ENCODE results near the gene GPC3. TPM values are rescaled to one million over a fixed set of nuclear protein-coding genes. Genes with fewer than 3 reads are reported as not detected.

The GPC3 gene
- total and polyA plus RNA-seq, 2 of the 4 experiments (the other 2 are of a cell fraction) = not detected

DNA sequence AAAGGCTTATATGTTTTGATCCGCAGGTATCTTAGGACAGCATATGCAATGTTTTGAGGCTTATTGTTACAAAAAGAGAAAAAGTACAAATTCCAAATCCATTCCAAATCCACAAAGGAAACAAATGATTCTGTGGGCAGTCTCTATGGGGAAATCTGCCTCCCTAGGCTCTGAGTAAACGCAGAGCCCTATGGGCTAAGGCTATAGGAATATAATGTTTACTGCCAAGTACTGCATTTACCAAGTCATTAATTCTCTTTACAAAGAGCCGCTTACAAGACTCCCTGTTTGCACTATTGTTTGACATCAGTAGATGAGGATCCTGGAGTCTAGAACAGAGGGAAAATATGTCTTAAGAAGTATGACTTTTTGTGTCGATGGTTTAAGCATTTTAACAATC, 357.7 kb downstream of the GPC3 start:
- Histone ChIP-seq H3K79me1 (ENCODE audit: low read depth in 1 of 2, low read length in 2 of 2) (no peaks in the 10 kb centered on the region), H3K9me3 (ENCODE audit: control insufficient read depth, insufficient read depth, low read length) (no peaks in the 10 kb centered on the region), H3K18ac (ENCODE audit: low read depth, low read length) (no peak overlapping the region), H3K9me1 (ENCODE audit: insufficient read depth, low read length) (no peaks in the 10 kb centered on the region), H4K91ac (ENCODE audit: insufficient read depth, low read depth, low read length) (no peak overlapping the region), H3K27ac (ENCODE audit: insufficient read depth, low read length) (no peak overlapping the region), H4K8ac (ENCODE audit: low read depth in 2 of 2, low read length in 2 of 2) (no peak overlapping the region), H3K27me3 (ENCODE audit: control insufficient read depth, insufficient read depth, low read length) (no peaks in the 10 kb centered on the region), H3K4ac (ENCODE audit: low read depth, low read length) (no peak overlapping the region), H2BK15ac (ENCODE audit: low read depth, low read length) (no peak overlapping the region), H2BK5ac (ENCODE audit: low read depth, low read length, poor library complexity, severe bottlenecking) (no peak overlapping the region), H2AFZ (replicated peaks; ENCODE audit: low read length, poor library complexity) (no peak overlapping the region), H4K5ac (ENCODE audit: low read depth, low read length) (no peak overlapping the region), H2AK9ac (replicated peaks; ENCODE audit: low read depth, low read length, poor library complexity) (no peak overlapping the region), H3K56ac (ENCODE audit: extremely low read depth, insufficient read depth, low read length) (no peak overlapping the region), H2BK20ac (ENCODE audit: low read depth, low read length) (no peak overlapping the region), H3K36me3 (ENCODE audit: control insufficient read depth, insufficient read depth, low read length) (no peaks in the 10 kb centered on the region), H3K23ac (ENCODE audit: low read depth, low read length) (no peak overlapping the region), H4K20me1 (ENCODE audit: insufficient read depth, low read length) (no peaks in the 10 kb centered on the region), H3K14ac (replicated peaks; ENCODE audit: low read depth, low read length) (no peak overlapping the region), H2BK120ac (ENCODE audit: low read depth, low read length) (no peak overlapping the region), H2AK5ac (ENCODE audit: low read depth, low read length) (no peak overlapping the region), H3K4me2 (ENCODE audit: low read depth, low read length) (no peak overlapping the region), H3K4me1 (ENCODE audit: control insufficient read depth, insufficient read depth, low read length) (no peaks in the 10 kb centered on the region), H3K4me3 (ENCODE audit: insufficient read depth, low read depth, low read length) (no peak overlapping the region), H3K9ac (ENCODE audit: low read depth, low read length) (no peak overlapping the region)
- dilution Hi-C loops (cut with HindIII; ENCODE audit: low sequenced_read_pairs, unreplicated experiment) = no loop called here
- ChIA-PET POLR2A (ENCODE audit: unreplicated experiment) (no interaction called here), CTCF (interaction anchor here (0.6 kb wide), 1 partner anchor 30 kb away, joined by 3 read pairs; no protein-coding TSS in a partner anchor)
- DNase-seq = no peak
- ATAC-seq (ENCODE audit: low read depth) = no peak
- TF ChIP-seq CHD1 (IDR thresholded peaks at IDR 0.05; ENCODE audit: low read depth, low read length) = no peak
- TF ChIP-seq, protein P1, sequence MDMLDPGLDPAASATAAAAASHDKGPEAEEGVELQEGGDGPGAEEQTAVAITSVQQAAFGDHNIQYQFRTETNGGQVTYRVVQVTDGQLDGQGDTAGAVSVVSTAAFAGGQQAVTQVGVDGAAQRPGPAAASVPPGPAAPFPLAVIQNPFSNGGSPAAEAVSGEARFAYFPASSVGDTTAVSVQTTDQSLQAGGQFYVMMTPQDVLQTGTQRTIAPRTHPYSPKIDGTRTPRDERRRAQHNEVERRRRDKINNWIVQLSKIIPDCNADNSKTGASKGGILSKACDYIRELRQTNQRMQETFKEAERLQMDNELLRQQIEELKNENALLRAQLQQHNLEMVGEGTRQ (IDR thresholded peaks at IDR 0.05; ENCODE audit: low read depth, low read length) = no peak
- TF ChIP-seq MAZ (IDR thresholded peaks at IDR 0.05; ENCODE audit: borderline replicate concordance, low read depth, low read length) = no peak
- no peak for TF ChIP-seq NFE2L2 (IDR thresholded peaks at IDR 0.05; ENCODE audit: low read depth, low read length)
- TF ChIP-seq RCOR1 (IDR thresholded peaks at IDR 0.05; ENCODE audit: insufficient replicate concordance, low read length) = no peak
- TF ChIP-seq RAD21 (IDR thresholded peaks at IDR 0.05; ENCODE audit: low read length) = no peak
- TF ChIP-seq SMC3 (IDR thresholded peaks at IDR 0.05; ENCODE audit: low read depth, low read length) = no peak
- no peak for TF ChIP-seq CEBPB (IDR thresholded peaks at IDR 0.05; ENCODE audit: low read depth, low read length)
- no peak for TF ChIP-seq BHLHE40 (IDR thresholded peaks at IDR 0.05; ENCODE audit: low read depth, low read length)
- no peak for TF ChIP-seq MAFK (IDR thresholded peaks at IDR 0.05; ENCODE audit: low read depth, low read length)
- TF ChIP-seq, protein P2, sequence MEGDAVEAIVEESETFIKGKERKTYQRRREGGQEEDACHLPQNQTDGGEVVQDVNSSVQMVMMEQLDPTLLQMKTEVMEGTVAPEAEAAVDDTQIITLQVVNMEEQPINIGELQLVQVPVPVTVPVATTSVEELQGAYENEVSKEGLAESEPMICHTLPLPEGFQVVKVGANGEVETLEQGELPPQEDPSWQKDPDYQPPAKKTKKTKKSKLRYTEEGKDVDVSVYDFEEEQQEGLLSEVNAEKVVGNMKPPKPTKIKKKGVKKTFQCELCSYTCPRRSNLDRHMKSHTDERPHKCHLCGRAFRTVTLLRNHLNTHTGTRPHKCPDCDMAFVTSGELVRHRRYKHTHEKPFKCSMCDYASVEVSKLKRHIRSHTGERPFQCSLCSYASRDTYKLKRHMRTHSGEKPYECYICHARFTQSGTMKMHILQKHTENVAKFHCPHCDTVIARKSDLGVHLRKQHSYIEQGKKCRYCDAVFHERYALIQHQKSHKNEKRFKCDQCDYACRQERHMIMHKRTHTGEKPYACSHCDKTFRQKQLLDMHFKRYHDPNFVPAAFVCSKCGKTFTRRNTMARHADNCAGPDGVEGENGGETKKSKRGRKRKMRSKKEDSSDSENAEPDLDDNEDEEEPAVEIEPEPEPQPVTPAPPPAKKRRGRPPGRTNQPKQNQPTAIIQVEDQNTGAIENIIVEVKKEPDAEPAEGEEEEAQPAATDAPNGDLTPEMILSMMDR (conservative IDR thresholded peaks at IDR 0.05; ENCODE audit: low read depth, low read length) = no peak
- TF ChIP-seq MXI1 (IDR thresholded peaks at IDR 0.05; ENCODE audit: borderline replicate concordance, low read depth, low read length) = no peak
- in situ Hi-C loops (cut with MboI; ENCODE audit: low sequenced_read_pairs) = no loop called here
- no CpG with 5 or more reads among the region's 4 CpGs for WGBS, 2 experiments (ENCODE audit: extremely low coverage in 2 of 2, insufficient read length in 1 of 2)
- intact Hi-C loops (cut with micrococcal nuclease) = no loop called here
- BruUV-seq (replicated peaks) = no TSS peak

Data from IMR-90 (cell line).